T-helper 1 cell treated with Interleukin-12 subunit alpha and Interleukin-12 subunit beta and Interleukin-4 antibody, amounts not matched to agents 30 μg/mL and 1 μg/mL, for 36 hours (primary cell): ENCODE results near the gene OR1I1.
A peak's percentile ranks its signal among the peaks of the same experiment; 100 is the strongest.
"Not testable (repeated sequence)": the region's sequence is repeated elsewhere in the genome, so short reads cannot be mapped to it uniquely, and the experiment has no call there.

Experiments
- H3K27ac Mint-ChIP-seq: one replicate; pipeline ENCODE4 v1.8.0; 2021; ENCODE audit warnings: mild to moderate bottlenecking, mixed read lengths
- H3K27me3 Mint-ChIP-seq: one replicate; pipeline ENCODE4 v1.8.0; 2021; ENCODE audit warnings: low read depth, mixed read lengths
- H3K36me3 Mint-ChIP-seq: one replicate; pipeline ENCODE4 v1.8.0; 2021; ENCODE audit warnings: low read depth, mixed read lengths
- H3K4me1 Mint-ChIP-seq: one replicate; pipeline ENCODE4 v1.8.0; 2021; ENCODE audit warnings: low read depth, mixed read lengths
- H3K4me3 Mint-ChIP-seq: one replicate; pipeline ENCODE4 v1.8.0; 2021; ENCODE audit warnings: mild to moderate bottlenecking, moderate library complexity, mixed read lengths
- H3K9me3 Mint-ChIP-seq: one replicate; pipeline ENCODE4 v1.8.0; 2021; ENCODE audit warnings: mixed read lengths

The OR1I1 gene

DNA sequence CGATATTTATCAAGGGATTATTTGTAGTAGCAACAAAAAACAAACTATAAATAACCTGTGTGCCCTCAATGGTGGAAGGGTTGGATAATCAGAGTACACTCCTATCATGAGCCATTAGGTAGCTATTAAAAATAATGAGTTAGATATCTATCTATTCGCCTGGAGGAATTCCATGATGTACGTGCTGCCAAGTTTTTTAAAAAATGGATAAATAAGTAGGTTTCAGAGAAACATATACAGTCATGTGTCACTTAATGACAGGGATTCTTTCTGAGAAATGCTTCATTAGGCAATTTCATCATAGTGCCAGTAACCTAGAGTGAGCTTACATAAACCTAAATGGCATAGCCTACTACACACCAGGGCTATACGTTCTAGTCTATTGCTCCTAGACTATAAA lies 6.2 kb upstream of the OR1I1 start:
- H3K9me3 Mint-ChIP-seq = no peaks in the 10 kb centered on the region
- H3K4me3 Mint-ChIP-seq = no peak overlapping the region
- no peaks in the 10 kb centered on the region for H3K4me1 Mint-ChIP-seq
- no peak overlapping the region for H3K27ac Mint-ChIP-seq
- no peaks in the 10 kb centered on the region for H3K36me3 Mint-ChIP-seq
- H3K27me3 Mint-ChIP-seq = peaks cover 8% of the 10 kb centered on the region

GRCh38 chr19:15080002-15080401 lies 2.0 kb upstream of the OR1I1 start:
- not testable (repeated sequence) for H3K27me3 Mint-ChIP-seq, H3K4me3 Mint-ChIP-seq, H3K4me1 Mint-ChIP-seq, H3K9me3 Mint-ChIP-seq, H3K36me3 Mint-ChIP-seq, H3K27ac Mint-ChIP-seq

GRCh38 chr19:15087182-15087581 lies 5.2 kb downstream of the OR1I1 start:
- Mint-ChIP-seq H3K4me1 (no peaks in the 10 kb centered on the region), H3K27me3 (no peaks in the 10 kb centered on the region), H3K4me3 (no peak overlapping the region), H3K9me3 (no peaks in the 10 kb centered on the region), H3K36me3 (no peaks in the 10 kb centered on the region), H3K27ac (no peak overlapping the region)

DNA sequence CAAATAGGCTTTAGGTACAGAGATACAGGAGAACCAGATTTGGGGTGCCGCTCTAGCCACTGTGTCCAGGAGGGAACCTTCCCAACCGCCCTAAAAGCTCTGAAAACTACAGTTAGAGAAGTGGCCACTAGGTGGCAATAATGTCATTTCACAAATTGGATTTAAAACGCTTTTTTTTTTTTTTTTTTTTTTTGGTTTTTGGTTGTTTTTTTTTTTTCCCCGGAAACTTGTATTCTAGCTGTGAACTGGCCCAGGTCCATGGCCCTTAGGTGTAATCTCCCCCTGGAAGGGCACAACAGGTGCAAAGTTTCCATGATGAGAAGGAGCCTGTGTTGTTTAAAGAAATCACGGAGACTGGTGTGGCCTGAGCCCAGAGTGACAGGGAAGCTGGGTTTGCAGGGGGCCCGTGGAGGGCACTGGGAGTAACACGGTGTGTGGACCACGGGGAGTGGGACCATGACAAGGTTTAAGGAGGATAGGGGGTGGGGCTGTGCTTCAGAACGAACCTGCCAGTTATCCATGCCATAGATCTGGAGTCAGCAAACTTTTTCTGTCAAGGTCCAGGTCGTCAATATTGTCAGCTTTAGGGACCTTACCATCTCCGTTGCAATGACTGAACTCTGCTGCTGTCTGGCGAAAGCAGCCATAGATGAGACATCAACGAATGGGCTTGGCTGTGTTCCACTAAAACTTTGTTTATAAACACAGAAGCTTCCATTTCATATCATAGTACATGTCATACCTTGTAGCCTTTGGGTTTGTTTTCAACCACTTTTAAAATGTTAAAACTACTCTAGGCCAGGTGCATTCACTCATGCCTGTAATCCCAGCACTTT lies 10.1 kb downstream of the OR1I1 start:
- Mint-ChIP-seq H3K27ac (no peak overlapping the region), H3K4me3 (no peak overlapping the region), H3K4me1 (no peaks in the 10 kb centered on the region), H3K27me3 (no peaks in the 10 kb centered on the region), H3K36me3 (no peaks in the 10 kb centered on the region), H3K9me3 (no peaks in the 10 kb centered on the region)

DNA sequence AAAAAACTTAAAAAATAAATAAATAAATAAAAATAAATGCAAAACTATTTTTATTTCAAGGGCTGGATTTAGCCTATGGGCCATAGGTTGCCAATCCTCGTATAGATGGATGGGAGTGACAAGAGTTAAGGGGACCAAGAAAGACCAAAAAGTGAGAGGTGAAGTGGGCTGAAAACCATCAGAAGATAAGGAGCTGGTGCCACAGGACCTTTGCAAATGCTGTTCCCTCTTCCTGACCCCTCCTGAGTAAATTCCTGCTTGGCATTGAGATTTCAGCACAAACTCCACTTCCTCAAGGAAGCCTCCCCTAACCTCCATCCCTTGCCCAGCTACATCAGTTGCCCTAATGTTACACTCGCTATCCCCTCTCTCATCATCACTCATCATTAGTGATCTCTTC lies 11.0 kb downstream of the OR1I1 start:
- Mint-ChIP-seq H3K4me1 (no peaks in the 10 kb centered on the region), H3K27ac (no peak overlapping the region), H3K4me3 (no peak overlapping the region), H3K9me3 (no peaks in the 10 kb centered on the region), H3K27me3 (no peaks in the 10 kb centered on the region), H3K36me3 (no peaks in the 10 kb centered on the region)

- Mint-ChIP-seq H3K9me3 (no peaks in the 10 kb centered on the region), H3K4me3 (no peak overlapping the region), H3K27ac (no peak overlapping the region), H3K36me3 (no peaks in the 10 kb centered on the region), H3K27me3 (no peaks in the 10 kb centered on the region), H3K4me1 (no peaks in the 10 kb centered on the region)
Measured at GRCh38 chr19:15096223-15096622, 14.2 kb downstream of the OR1I1 start.

- not testable (repeated sequence) for H3K27me3 Mint-ChIP-seq, H3K36me3 Mint-ChIP-seq, H3K4me1 Mint-ChIP-seq, H3K4me3 Mint-ChIP-seq, H3K9me3 Mint-ChIP-seq, H3K27ac Mint-ChIP-seq
Measured at GRCh38 chr19:15097980-15098379, 16.0 kb downstream of the OR1I1 start.

- Mint-ChIP-seq H3K27me3 (no peaks in the 10 kb centered on the region), H3K9me3 (peaks cover 6% of the 10 kb centered on the region), H3K4me1 (no peaks in the 10 kb centered on the region), H3K27ac (no peak overlapping the region), H3K36me3 (no peaks in the 10 kb centered on the region), H3K4me3 (no peak overlapping the region)
Measured at GRCh38 chr19:15098460-15098859, 16.4 kb downstream of the OR1I1 start.

- H3K27me3 Mint-ChIP-seq = no peaks in the 10 kb centered on the region
- H3K36me3 Mint-ChIP-seq = no peaks in the 10 kb centered on the region
- no peak overlapping the region for H3K4me3 Mint-ChIP-seq
- H3K27ac Mint-ChIP-seq = no peak overlapping the region
- peaks cover 11% of the 10 kb centered on the region for H3K9me3 Mint-ChIP-seq
- H3K4me1 Mint-ChIP-seq = no peaks in the 10 kb centered on the region
Measured at GRCh38 chr19:15099017-15099582, 17.1 kb downstream of the OR1I1 start.

DNA sequence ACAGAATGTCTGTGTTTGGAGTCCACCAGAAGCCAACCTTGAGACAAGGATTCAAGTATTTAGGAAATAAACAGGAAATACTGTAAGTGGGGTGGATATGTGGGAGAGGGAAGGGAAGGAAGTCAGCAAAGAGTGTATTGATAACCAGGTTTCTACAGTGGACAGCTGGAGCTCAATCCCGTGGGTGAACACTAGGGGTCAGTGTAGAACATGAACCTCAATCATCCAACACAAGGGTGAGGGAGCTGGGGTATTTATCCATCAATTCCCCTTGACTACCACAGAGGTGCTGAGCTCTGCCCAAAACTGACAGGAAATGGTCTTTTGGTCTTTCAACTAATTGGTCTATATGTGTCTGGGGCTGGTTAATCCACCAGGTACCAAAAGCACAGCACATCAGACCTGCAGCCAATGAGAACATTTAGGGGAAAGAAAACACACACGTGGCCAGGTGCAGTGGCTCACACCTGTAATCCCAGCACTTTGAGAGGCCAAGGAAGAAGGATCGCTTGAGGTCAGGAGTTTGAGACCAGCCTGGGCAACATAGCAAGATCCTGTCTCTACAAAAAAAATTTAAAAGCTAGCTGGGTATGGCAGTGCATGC lies 19.6 kb downstream of the OR1I1 start:
- H3K27me3 Mint-ChIP-seq = peaks cover 13% of the 10 kb centered on the region
- H3K27ac Mint-ChIP-seq = no peak overlapping the region
- no peaks in the 10 kb centered on the region for H3K4me1 Mint-ChIP-seq
- H3K9me3 Mint-ChIP-seq = peaks cover 22% of the 10 kb centered on the region
- H3K36me3 Mint-ChIP-seq = no peaks in the 10 kb centered on the region
- no peak overlapping the region for H3K4me3 Mint-ChIP-seq

DNA sequence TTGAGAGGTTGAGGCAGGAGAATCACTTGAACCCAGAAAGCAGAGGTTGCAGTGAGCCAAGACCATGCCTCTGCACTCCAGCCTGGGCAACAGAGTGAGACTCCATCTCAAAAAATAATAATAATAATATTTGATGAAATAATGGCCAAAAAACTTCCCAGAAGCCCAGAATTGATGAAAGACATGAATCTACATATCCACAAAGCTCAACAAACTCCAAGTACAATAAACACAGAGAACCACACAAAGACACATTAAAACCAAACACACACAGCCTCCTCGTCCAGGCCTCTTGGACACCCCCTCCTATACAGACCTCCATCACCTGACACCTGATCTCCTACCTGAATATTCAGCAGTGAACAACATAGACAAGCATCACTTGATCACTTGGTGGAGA lies 22.0 kb downstream of the OR1I1 start:
- Mint-ChIP-seq H3K9me3 (peaks cover 22% of the 10 kb centered on the region), H3K27ac (no peak overlapping the region), H3K27me3 (peaks cover 28% of the 10 kb centered on the region), H3K36me3 (no peaks in the 10 kb centered on the region), H3K4me3 (no peak overlapping the region), H3K4me1 (peaks cover 3% of the 10 kb centered on the region)

- peaks cover 3% of the 10 kb centered on the region for H3K4me1 Mint-ChIP-seq
- peaks cover 28% of the 10 kb centered on the region for H3K27me3 Mint-ChIP-seq
- H3K4me3 Mint-ChIP-seq = no peak overlapping the region
- H3K9me3 Mint-ChIP-seq = peaks cover 22% of the 10 kb centered on the region
- H3K27ac Mint-ChIP-seq = no peak overlapping the region
- no peaks in the 10 kb centered on the region for H3K36me3 Mint-ChIP-seq
Measured at GRCh38 chr19:15104411-15104810, 22.4 kb downstream of the OR1I1 start.

DNA sequence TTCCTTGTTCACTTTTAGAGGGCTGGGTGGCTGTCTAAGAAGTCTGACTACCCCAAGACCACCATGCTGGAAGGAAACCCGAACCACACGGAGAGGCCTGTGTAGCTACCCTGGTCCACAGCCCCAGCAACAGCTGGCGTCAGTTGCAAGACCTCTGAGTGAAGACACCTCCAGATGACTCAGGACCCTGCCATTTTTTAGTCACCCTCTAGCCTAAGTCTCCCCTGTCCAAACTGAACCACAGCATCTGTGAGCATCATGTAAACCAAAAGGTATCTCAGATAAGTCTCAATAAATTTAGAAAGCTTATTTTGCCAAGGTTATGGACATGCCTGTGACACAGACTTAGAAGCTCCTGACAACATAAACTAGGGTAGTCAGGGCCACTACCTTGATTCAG lies 23.0 kb downstream of the OR1I1 start:
- peaks cover 3% of the 10 kb centered on the region for H3K4me1 Mint-ChIP-seq
- no peaks in the 10 kb centered on the region for H3K36me3 Mint-ChIP-seq
- peaks cover 28% of the 10 kb centered on the region for H3K27me3 Mint-ChIP-seq
- peaks cover 22% of the 10 kb centered on the region for H3K9me3 Mint-ChIP-seq
- no peak overlapping the region for H3K27ac Mint-ChIP-seq
- H3K4me3 Mint-ChIP-seq = no peak overlapping the region

DNA sequence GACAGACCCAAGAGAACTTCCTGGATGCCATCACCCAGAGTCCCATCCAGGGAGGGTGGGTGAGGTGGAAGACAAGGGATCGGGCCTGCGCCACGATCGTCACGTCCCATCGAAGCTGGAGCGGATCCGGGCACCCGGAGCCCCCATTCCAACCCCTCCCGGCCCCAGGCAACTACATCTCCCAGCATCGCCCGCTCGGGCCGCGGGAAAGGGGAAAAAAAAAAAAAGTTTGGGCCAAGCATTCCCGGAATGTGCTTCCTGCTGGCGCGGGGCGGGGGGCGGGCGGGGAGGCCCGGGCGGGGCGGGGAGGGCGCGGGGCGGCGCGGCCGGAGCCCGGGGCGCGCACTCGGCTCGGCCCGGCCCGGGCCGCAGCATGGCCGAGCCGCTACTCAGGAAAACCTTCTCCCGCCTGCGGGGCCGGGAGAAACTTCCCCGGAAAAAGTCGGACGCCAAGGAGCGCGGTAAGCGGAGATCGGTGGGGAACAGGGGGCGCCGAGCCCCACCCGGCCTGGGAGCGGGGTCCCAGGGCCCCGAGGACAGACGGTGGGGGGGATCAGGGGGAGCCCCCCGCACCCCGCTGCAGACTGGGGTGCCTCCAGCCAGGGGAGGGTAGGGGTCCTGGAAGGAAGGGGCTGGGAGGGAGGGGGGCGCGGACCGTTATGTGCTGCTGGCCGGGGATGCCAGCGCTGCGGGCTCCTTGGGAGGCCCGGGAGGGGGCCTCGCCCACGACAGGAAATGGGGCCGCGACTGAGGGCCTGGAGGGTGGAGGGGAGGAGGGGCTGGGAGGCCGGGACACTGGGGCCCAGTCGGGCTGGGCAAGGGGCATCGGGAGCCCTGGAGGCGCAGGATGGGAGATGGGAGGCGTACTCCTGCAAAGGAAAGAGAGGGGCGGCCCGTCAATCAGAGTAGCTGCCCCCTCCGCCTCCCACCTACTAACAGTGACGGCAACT lies 25.3 kb downstream of the OR1I1 start, which contains the start of gene SYDE1:
Gene SYDE1 (plus strand): TSS at position 341 of the 950 bp plus-strand sequence. CDS start 33 bp downstream, at position 374.
- H3K27me3 Mint-ChIP-seq = peaks cover 28% of the 10 kb centered on the region
- H3K4me3 Mint-ChIP-seq = peak within 1 kb of the TSS; percentile 53
- peaks cover 3% of the 10 kb centered on the region for H3K4me1 Mint-ChIP-seq
- no peak within 1 kb of the TSS for H3K27ac Mint-ChIP-seq
- H3K36me3 Mint-ChIP-seq = no peaks in the 10 kb centered on the region
- peaks cover 18% of the 10 kb centered on the region for H3K9me3 Mint-ChIP-seq
